GM19438 (cell line): Measurements from ENCODE around the gene ATOX1.
"Not testable (repeated sequence)": the region's sequence is repeated elsewhere in the genome, so short reads cannot be mapped to it uniquely, and the experiment has no call there.

Source experiments
- ATAC-seq: cut with Tn5 transposase; IDR thresholded peaks from one replicate; pipeline ENCODE4 v1.9.1; 2021; ENCODE audit warnings: low read depth; ENCODE audit not compliant: unreplicated experiment

Gene ATOX1

GRCh38 chr5:151734064-151734408 is 24.4 kb downstream of the ATOX1 start:
- no peak for ATAC-seq

- ATAC-seq: no peak
Observed at GRCh38 chr5:151733358-151734063, 24.9 kb downstream of the ATOX1 start.

GRCh38 chr5:151730381-151730780 is 28.1 kb downstream of the ATOX1 start:
- ATAC-seq: no peak

GRCh38 chr5:151729597-151729996 is 28.8 kb downstream of the ATOX1 start:
- not testable (repeated sequence) for ATAC-seq

- no peak for ATAC-seq
Observed at GRCh38 chr5:151724360-151724759, 34.1 kb downstream of the ATOX1 start.

- ATAC-seq: no peak
Observed at GRCh38 chr5:151722546-151722945, 35.9 kb downstream of the ATOX1 start.

- peak; percentile 22 for ATAC-seq
Observed at GRCh38 chr5:151721812-151722391, 36.5 kb downstream of the ATOX1 start.

GRCh38 chr5:151721087-151721646 is 37.3 kb downstream of the ATOX1 start:
- ATAC-seq: peak; percentile 82

- no peak for ATAC-seq
Observed at GRCh38 chr5:151720215-151720614, 38.2 kb downstream of the ATOX1 start.

GRCh38 chr5:151719228-151720000 is 39.0 kb downstream of the ATOX1 start:
- no peak for ATAC-seq

- ATAC-seq: no peak
Observed at GRCh38 chr5:151718646-151719045, 39.8 kb downstream of the ATOX1 start.

GRCh38 chr5:151718153-151718552 is 40.3 kb downstream of the ATOX1 start:
- ATAC-seq: no peak

- no peak for ATAC-seq
Observed at GRCh38 chr5:151717416-151717815, 41.0 kb downstream of the ATOX1 start.

- no peak for ATAC-seq
Observed at GRCh38 chr5:151709109-151709735, 49.2 kb downstream of the ATOX1 start.

- no peak for ATAC-seq
Observed at GRCh38 chr5:151708126-151708525, 50.3 kb downstream of the ATOX1 start.

GRCh38 chr5:151707567-151707966 is 50.9 kb downstream of the ATOX1 start:
- no peak for ATAC-seq

GRCh38 chr5:151706906-151707305 is 51.5 kb downstream of the ATOX1 start:
- no peak for ATAC-seq

GRCh38 chr5:151703780-151704179 is 54.7 kb downstream of the ATOX1 start:
- no peak for ATAC-seq

- peak; percentile 74 for ATAC-seq
Observed at GRCh38 chr5:151703227-151703626, 55.2 kb downstream of the ATOX1 start.

GRCh38 chr5:151700820-151701219 is 57.6 kb downstream of the ATOX1 start:
- ATAC-seq: peak; percentile 51

GRCh38 chr5:151700296-151700695 is 58.1 kb downstream of the ATOX1 start:
- ATAC-seq: no peak
